ENCODE data around the gene CORT.

The CORT gene

DNA sequence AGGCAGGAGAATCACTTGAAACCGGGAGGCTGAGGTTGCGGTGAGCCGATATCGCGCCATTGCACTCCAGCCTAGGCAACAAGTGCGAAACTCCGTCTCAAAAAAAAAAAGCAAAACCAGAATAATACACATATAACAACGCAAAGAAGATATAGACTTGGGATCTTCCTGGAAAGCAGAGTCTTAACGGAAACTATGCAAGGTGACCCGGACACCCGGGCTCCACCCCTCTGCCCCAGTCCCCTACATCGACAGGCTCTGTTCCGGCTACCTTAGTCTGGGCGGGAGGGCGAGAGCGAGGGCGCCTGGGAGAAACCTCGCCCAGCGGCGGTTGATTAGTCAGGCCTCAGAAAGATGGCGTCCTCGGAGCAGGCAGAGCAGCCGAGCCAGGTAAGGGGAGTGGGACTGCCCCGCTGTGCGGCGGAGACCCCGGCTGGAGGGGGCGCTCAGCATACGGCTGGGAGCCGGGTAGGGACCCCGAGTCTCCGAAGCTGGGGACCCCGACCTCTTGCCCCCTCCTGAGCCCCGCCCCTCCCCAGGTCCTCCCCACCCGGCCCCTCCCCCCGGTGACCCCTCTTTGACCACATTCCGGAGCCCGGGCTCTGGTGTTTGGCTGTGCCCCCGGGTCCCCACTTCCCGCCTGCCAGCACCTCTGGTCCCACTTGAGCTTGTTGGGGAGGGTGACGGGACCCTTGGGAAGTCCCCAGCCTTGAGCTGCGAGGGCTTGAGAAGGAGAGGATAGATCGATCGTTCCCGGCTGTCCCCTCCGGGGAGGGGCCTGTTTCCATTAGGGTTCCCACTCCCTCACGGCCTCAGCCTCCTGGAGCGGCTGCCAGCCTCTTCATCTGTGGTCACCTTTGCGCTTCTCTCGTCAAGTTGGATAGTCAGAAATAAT lies 25.0 kb downstream of the CORT start, which contains the start of gene PEX14:
Gene PEX14, plus strand, starts transcription at position 338 of the 895 bp plus-strand sequence. Its CDS starts 17 bp downstream, at position 355.
- peak; percentile 91 for DNase-seq (ENCODE audit: low spot score)

- no peak for DNase-seq (ENCODE audit: low spot score)
Measured at GRCh38 chr1:10475510-10475909, 25.7 kb downstream of the CORT start.

DNA sequence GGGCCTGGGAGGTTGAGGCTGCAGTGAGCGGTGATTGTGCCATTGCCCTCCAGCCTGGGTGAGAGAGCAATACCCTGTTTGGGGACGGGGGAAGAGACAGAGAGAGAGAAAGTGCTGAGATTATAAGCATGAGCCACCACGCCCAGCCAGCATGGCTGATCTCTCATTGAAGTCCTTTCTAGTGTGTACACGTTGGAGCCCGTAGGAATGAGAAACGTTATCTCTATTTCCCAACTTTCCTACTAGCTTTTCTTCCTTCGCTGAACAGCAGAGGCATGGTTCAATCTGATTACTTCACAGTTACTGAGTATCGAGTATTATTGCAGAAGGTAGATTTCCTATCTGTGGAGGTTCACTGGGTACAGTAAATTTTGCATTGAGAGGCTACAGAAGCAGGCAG lies 29.5 kb downstream of the CORT start:
- no peak for DNase-seq (ENCODE audit: low spot score)

- DNase-seq (ENCODE audit: low spot score): no peak
Measured at GRCh38 chr1:10480614-10481013, 30.8 kb downstream of the CORT start.

GRCh38 chr1:10484521-10484920 lies 34.7 kb downstream of the CORT start:
- no peak for DNase-seq (ENCODE audit: low spot score)

DNA sequence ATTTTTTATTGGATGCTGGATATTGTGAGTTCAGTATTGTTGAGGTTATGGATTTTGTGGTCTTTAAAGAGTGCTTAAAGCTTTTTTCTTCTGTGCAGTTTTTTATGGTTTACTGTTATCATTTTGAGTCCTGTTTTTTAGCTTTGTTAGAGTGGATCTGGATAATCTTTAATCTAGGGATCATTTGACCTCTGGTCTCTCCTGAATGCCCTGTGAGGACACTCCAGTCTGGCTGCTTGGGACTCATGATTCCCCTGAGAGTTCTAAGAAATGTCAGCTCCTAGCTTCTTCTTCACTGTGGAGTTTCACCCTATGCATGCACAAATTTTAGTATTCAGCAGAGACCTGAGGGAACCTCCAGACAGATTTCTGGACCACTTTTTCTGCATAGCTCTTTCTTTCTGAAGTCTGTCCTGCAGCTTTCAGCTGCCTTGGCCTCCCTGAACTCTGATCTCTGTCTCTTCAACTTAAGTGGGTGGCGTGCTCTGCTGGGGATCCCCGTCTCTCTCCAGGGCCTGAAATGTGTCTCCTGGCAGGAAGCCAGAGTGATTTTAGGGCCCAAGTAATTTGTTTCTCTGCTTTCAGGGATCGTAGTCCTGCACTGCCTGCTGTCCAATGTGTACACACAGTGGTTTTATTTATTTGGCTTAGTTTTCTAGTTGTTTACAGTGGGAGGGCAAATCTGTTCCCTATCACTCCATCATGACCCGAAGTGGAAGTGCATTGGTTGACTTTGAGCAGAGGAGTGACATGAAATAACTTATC lies 39.6 kb downstream of the CORT start:
- no peak for DNase-seq (ENCODE audit: low spot score)

DNA sequence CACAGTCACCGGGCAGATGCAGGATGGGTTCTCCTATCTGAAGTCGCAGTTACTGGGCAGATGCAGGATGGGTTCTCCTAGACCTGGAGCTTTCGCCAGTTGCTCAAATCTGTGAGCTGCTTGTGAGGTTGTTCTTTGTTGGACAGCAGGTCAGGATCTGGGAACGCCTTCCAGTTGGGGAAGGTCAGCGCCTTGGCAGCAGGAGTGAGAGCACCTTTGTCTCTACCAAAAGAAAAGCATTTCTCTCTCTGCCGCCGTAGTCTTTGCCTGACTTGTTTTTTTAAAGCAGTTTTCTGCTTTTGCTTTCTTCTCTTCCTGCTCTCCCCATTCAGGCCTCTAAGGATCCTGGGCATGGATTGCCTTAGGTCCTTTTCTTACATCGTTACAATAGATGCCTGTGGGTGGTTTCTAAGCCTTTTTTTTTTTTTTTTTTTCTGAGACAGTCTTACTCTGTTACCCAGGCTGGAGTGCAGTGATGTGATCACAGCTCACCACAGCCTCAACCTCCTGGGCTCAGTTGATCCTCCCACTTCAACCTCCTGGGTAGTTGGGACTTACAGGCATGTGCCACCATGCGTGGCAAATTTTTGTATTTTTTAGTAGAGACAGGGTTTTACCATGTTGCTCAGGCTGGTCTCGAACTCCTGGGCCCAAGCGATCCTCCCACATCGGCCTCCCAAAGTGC lies 40.6 kb downstream of the CORT start:
- no peak for DNase-seq (ENCODE audit: low spot score)

GRCh38 chr1:10494418-10494753 lies 44.6 kb downstream of the CORT start:
- DNase-seq (ENCODE audit: low spot score): no peak

GRCh38 chr1:10494754-10495474 lies 45.1 kb downstream of the CORT start:
- peak; percentile 82 for DNase-seq (ENCODE audit: low spot score)

DNA sequence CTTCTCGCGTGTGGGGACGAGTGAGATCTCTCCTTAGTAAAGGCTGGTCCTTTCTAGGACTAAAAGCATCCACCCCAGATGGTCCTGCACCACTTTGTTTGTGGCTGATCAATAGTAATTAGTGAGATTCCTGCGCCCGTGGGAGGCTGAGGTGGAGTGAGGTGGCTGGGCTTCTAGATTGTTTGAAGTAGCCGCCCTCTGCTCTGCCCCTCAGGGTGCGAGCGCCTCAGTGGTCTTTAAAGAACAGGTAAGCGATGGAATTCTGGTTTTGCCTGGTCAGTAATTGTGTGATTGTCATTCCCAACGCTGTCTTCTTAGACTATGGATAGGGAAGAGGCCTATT lies 45.6 kb downstream of the CORT start:
- DNase-seq (ENCODE audit: low spot score): no peak

DNA sequence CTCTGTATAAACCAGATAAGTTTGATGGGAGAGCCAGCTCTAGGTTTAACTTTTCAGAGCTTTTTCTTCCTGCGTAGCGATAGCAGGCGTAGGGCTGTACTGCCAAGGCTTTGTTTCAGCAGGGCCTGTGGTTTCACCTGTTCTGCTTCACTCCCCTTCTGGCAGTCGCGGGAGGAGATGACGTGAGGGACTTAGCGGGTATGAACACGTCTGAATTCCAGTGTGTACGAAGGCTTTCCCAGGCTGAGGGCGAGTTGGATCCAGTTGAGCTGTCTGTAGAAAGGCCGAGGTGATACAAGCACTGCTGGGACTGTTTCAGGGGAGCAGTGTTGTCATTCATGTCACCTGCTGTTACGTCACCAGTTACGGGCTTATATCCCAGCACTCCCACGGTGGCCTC lies 46.1 kb downstream of the CORT start:
- no peak for DNase-seq (ENCODE audit: low spot score)

- no peak for DNase-seq (ENCODE audit: low spot score)
Measured at GRCh38 chr1:10497109-10497508, 47.3 kb downstream of the CORT start.

- no peak for DNase-seq (ENCODE audit: low spot score)
Measured at GRCh38 chr1:10498231-10498630, 48.4 kb downstream of the CORT start.

Data from germinal center (tissue), 1 donor.